ENCODE data around the gene BMS1.

GRCh38 chr10:42830237-42830636 is 47.6 kb downstream of the BMS1 start:
- TF ChIP-seq POLR2A (IDR thresholded peaks at IDR 0.05; ENCODE audit: low read length) (no peak), GATA1 (IDR thresholded peaks at IDR 0.05; ENCODE audit: low read depth, low read length) (no peak)

Data from erythroblast (primary cell).